HG03097 (cell line): ENCODE measurements around the gene PTPN2.

Experiments used
- ATAC-seq: cut with Tn5 transposase; IDR thresholded peaks from one replicate; pipeline ENCODE4 v1.9.1; 2021; ENCODE audit not compliant: unreplicated experiment, low FRiP score

Gene PTPN2

DNA sequence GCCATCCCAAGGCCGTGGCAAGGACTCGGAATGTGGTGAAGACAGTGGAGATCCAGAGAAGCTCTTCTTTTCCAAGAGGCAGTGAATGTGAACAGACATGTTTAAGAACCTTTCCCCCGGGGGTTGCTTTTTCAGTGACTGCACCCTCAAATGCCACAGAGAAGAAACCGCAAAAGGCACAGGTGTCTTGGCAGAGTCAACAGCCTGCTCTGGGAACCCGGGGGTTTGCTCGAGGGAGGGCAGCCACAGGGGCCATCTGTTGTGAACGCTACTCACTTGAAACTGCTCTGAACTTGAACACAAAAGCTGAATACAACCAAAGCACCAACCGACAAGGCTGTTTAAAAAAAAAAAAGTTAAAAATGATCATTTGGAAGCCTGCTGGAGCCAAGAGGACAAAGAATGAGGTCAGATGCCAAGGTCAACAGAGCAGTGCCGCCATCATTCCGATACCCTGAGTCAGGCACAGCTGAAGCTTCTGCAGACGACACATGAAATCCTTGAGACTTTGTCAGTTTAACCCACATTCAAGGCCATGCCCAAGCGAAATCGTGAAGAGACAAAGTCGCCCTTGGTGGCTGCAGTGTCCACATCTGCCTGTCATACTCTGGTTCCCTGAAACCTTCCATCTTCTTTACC, 133.8 kb downstream of the PTPN2 start:
- no peak for ATAC-seq

DNA sequence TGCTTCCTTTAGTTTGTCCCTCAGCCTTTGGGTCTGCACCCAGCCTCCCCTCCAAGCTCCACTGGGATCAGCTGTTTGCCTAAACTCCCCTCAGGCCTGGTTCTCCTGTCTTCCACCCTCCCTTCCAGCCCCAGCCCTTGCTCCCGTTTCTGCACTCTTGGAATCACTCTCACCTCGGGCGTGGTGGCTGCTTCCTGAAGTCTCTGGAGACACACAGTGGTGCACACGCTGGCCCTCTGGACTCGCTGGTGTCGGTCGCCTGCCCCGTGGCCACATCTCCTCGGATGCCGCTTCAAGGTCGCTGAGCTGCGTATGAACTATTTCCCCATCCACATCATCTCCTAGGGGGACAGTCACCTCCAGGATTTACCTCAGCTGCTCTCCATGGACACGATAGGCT, 134.9 kb downstream of the PTPN2 start:
- ATAC-seq, result no peak

DNA sequence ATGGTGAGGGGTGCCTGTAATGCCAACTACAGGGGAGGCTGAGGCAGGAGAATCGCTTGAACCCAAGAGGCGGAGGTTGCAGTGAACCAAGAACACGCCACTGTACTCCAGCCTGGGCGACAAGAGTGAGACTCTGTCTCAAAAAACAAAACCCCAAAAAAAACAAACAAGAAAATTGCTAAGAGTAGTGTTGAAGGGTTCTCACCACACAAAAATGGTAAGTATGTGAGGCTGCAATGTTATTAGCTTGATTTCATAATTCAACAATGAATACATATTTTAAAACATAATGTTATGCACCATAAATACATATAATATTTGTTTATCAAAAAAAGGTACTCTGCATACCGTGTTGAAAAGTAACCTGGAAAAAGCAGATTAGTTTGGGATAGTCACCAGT, 135.4 kb downstream of the PTPN2 start:
- ATAC-seq, result no peak

DNA sequence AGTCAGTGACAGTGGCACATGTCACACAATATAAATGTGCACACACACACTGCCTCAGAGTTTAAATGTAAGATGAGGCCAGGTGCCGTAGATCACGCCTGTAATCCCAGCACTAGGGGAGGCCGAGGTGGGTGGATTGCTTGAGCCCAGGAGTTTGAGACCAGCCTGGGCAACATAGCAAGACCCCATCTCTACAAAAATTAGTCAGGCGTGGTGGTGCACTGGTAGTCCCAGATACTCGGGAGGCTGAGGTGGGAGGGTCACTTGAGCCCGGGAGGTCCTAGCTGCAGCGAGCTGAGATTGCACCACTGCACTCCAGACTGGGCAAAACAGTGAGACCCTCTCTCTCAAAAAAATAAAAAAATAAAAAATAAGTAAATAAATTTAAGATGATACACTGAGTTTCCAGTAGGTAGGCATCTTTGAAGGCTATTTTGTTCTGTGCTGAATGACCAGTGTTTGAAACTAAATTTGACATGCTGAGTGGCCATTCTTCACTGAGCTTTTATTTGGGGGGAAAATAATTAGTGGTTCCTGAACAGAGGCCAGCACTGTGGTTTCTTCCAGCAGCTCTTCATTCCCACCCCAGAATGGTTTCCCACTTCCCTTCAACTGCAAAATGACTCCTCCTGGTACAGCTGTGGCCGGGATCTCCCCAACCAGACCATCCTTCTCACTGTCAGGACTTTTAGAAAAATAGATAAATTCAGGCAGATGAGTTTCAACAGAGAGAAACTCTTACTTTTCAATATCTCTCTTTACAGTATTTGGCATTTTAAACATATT, 136.3 kb downstream of the PTPN2 start:
- ATAC-seq, result no peak

DNA sequence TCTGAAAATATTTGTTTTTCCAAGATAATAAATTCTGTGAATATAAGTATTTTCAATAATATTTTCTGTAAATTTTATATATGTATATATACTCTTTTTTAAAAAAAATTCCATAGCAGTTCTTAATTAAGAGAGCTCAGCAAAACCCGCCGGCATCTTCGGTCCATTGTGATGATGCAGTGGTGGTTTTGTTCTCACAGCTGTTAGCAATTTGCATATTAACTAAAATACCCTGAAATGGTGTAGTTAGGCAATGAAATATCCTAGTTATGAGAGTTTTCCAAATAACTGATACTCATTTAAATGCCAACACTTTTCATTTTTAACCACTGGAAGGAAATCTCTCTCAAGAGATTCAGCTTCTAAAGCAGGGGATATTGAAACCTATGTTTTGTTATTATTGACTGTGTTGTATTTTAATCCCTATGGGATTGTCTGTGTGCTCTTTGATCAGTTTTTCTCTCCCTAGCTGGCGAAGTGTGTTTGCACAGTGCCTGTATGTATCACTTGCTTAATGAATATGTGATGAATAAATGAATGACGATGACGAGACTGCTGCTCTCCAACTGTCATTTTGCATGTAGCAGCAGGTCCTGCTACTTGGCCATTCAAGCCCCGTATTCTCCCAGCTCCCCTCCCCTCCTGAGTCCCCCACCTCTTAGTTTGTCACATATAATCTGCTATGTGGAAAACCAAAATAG, 138.8 kb downstream of the PTPN2 start:
- no peak for ATAC-seq

DNA sequence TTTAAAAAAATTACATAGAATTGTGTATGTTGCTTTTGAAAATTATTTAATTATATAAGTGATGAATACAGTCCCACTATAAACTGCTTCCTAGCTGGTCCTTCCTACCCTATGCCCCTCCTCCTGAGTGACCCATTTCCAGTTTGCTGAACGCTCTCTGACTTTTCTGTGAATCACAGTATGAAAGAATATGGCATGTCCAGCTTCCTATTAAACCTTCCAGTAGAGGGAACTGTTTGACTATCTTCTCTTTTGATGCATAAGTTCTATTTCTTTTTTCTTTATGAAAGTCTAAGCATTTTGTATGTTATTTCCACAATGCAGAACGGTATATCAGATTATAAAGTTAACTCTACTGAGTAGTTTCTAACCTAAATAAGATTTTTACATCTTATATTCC, 139.9 kb downstream of the PTPN2 start:
- no peak for ATAC-seq

DNA sequence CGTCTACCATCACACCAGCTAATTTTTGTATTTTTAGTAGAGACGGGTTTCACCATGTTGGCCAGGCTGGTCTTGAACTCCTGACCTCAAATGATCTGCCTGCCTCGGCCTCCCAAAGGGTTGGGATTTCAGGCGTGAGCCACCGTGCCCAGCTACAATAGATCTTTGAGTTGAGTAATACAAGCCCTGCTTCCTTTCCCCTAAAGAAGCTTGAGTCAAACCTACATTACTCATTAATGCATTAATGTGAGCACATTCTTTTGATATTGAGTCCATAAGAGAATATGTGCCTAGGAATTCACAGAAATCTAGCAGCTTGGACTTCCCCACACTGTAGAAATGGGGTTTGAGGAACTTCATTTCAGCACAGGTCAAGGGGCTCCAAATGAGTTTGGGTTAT, 141.6 kb downstream of the PTPN2 start:
- ATAC-seq, result no peak
